H9 (cell line): ENCODE measurements around the gene GABARAPL2. TPM values are rescaled to one million over a fixed set of nuclear protein-coding genes. Genes with fewer than 3 reads are reported as not detected.

ENCODE experiments used
- DNase-seq: peaks from one replicate; pipeline ENCODE4 v3.0.0-alpha.2; 2017
- H2AFZ ChIP-seq: one replicate; pipeline ENCODE4 v1.6.1; 2013; ENCODE audit warnings: mild to moderate bottlenecking, low read length, control low read depth, moderate library complexity
- H2AK5ac ChIP-seq: 2 replicates; pipeline ENCODE4 v1.6.1; 2013; ENCODE audit warnings: low read length, control low read depth, mixed read lengths; ENCODE audit not compliant: insufficient read length
- H2BK120ac ChIP-seq: one replicate; pipeline ENCODE4 v1.6.1; 2013; ENCODE audit warnings: low read depth, mild to moderate bottlenecking, low read length, control low read depth, inconsistent platforms; ENCODE audit not compliant: poor library complexity, severe bottlenecking
- H2BK12ac ChIP-seq: 2 replicates; pipeline ENCODE4 v1.6.1; 2013; ENCODE audit warnings: low read length, control low read depth, mixed read lengths, low read depth; ENCODE audit not compliant: insufficient read length
- H2BK15ac ChIP-seq: 2 replicates; pipeline ENCODE4 v1.6.1; 2013; ENCODE audit warnings: low read depth, low read length, control low read depth
- H2BK20ac ChIP-seq: one replicate; pipeline ENCODE4 v1.6.1; 2013; ENCODE audit warnings: low read depth, mild to moderate bottlenecking, low read length, control low read depth, inconsistent platforms; ENCODE audit not compliant: poor library complexity, severe bottlenecking
- H2BK5ac ChIP-seq: 2 replicates; pipeline ENCODE4 v1.6.1; 2013; ENCODE audit warnings: low read length, control low read depth, mixed read lengths; ENCODE audit not compliant: insufficient read length
- H3K14ac ChIP-seq: 2 replicates; pipeline ENCODE4 v1.6.1; 2013; ENCODE audit warnings: low read length, control low read depth; ENCODE audit not compliant: insufficient read depth
- H3K18ac ChIP-seq: 2 replicates; pipeline ENCODE4 v1.6.1; 2013; ENCODE audit warnings: low read depth, mild to moderate bottlenecking, mixed read lengths, low read length, control low read depth; ENCODE audit not compliant: insufficient read length
- H3K23ac ChIP-seq: 2 replicates; pipeline ENCODE4 v1.6.1; 2013; ENCODE audit warnings: low read length, control low read depth, mixed read lengths, low read depth; ENCODE audit not compliant: insufficient read length
- H3K23me2 ChIP-seq: 2 replicates; pipeline ENCODE4 v1.6.1; 2013; ENCODE audit warnings: low read depth, mild to moderate bottlenecking, mixed read lengths, low read length, control low read depth; ENCODE audit not compliant: insufficient read length, poor library complexity, severe bottlenecking
- H3K27ac ChIP-seq: 2 replicates; pipeline ENCODE4 v1.5.1; 2013; ENCODE audit warnings: low read length, control low read depth, mixed read lengths, low read depth; ENCODE audit not compliant: insufficient read length
- H3K27me3 ChIP-seq: 2 replicates; pipeline ENCODE4 v1.6.1; 2013; ENCODE audit warnings: low read length, control low read depth, inconsistent platforms; ENCODE audit not compliant: insufficient read depth
- H3K4ac ChIP-seq: 2 replicates; pipeline ENCODE4 v1.6.1; 2013; ENCODE audit warnings: low read depth, mild to moderate bottlenecking, control low read depth, inconsistent platforms, low read length, moderate library complexity
- H3K4me1 ChIP-seq: 2 replicates; pipeline ENCODE4 v1.6.1; 2013; ENCODE audit warnings: low read length, control low read depth, inconsistent platforms; ENCODE audit not compliant: insufficient read depth
- H3K4me2 ChIP-seq: 2 replicates; pipeline ENCODE4 v1.6.1; 2013; ENCODE audit warnings: low read length, control low read depth, mixed read lengths; ENCODE audit not compliant: insufficient read length, insufficient read depth
- H3K56ac ChIP-seq: 2 replicates; pipeline ENCODE4 v1.6.1; 2013; ENCODE audit warnings: low read depth, mild to moderate bottlenecking, mixed read lengths, low read length, control low read depth; ENCODE audit not compliant: insufficient read length
- H3K79me1 ChIP-seq: 2 replicates; pipeline ENCODE4 v1.6.1; 2013; ENCODE audit warnings: low read depth, mild to moderate bottlenecking, moderate library complexity, low read length, control low read depth, inconsistent platforms; ENCODE audit not compliant: insufficient read depth, poor library complexity, severe bottlenecking
- H3K79me2 ChIP-seq: 2 replicates; pipeline ENCODE4 v1.6.1; 2013; ENCODE audit warnings: low read length, control low read depth, inconsistent platforms; ENCODE audit not compliant: insufficient read depth
- H3K9ac ChIP-seq: 2 replicates; pipeline ENCODE4 v1.6.1; 2013; ENCODE audit warnings: low read length, control low read depth, mixed read lengths; ENCODE audit not compliant: insufficient read length; ENCODE audit errors: extremely low read depth
- H3K9me3 ChIP-seq: one replicate; pipeline ENCODE4 v1.6.1; 2013; ENCODE audit warnings: low read depth, low read length, inconsistent platforms; ENCODE audit not compliant: control insufficient read depth
- H3T11ph ChIP-seq: one replicate; pipeline ENCODE4 v1.6.1; 2013; ENCODE audit warnings: mild to moderate bottlenecking, low read length, control low read depth, inconsistent platforms
- H4K20me1 ChIP-seq: one replicate; pipeline ENCODE4 v1.6.1; 2013; ENCODE audit not compliant: control insufficient read depth, insufficient read length, insufficient read depth
- H4K5ac ChIP-seq: 2 replicates; pipeline ENCODE4 v1.6.1; 2013; ENCODE audit warnings: low read depth, mild to moderate bottlenecking, mixed read lengths, low read length, control low read depth; ENCODE audit not compliant: insufficient read length
- H4K8ac ChIP-seq: replicated peaks from 2 replicates; pipeline ENCODE4 v1.6.1; 2013; ENCODE audit warnings: low read length, control low read depth, mixed read lengths, low read depth; ENCODE audit not compliant: insufficient read length
- H4K91ac ChIP-seq: 2 replicates; pipeline ENCODE4 v1.6.1; 2013; ENCODE audit warnings: low read depth, mild to moderate bottlenecking, moderate library complexity, mixed read lengths, low read length, control low read depth; ENCODE audit not compliant: insufficient read length
- H3K27ac Mint-ChIP-seq, 3 experiments: 2 replicates in 2 of 3; 3 replicates in 1 of 3; pipeline ENCODE4 v1.8.0; 2020 to 2021; ENCODE audit warnings: mixed read lengths in 3 of 3, mild to moderate bottlenecking in 1 of 3, moderate library complexity in 1 of 3
- H3K27me3 Mint-ChIP-seq: 2 replicates; pipeline ENCODE4 v1.8.0; 2021; ENCODE audit warnings: low read depth, mild to moderate bottlenecking, moderate library complexity, mixed read lengths
- H3K36me3 Mint-ChIP-seq, 3 experiments: 2 replicates in 2 of 3; 3 replicates in 1 of 3; pipeline ENCODE4 v1.8.0; 2020 to 2021; ENCODE audit warnings: low read depth in 3 of 3, mixed read lengths in 3 of 3; ENCODE audit not compliant: insufficient read depth in 1 of 3
- H3K4me1 Mint-ChIP-seq, 2 experiments: 2 replicates each; pipeline ENCODE4 v1.8.0; 2020; ENCODE audit warnings: mixed read lengths in 2 of 2
- H3K4me3 Mint-ChIP-seq, 2 experiments: 2 replicates in 1 of 2; 3 replicates in 1 of 2; pipeline ENCODE4 v1.8.0; 2020 to 2021; ENCODE audit warnings: mild to moderate bottlenecking in 2 of 2, mixed read lengths in 2 of 2, moderate library complexity in 1 of 2
- H3K9me3 Mint-ChIP-seq, 2 experiments: 2 replicates in 1 of 2; 3 replicates in 1 of 2; pipeline ENCODE4 v1.8.0; 2020; ENCODE audit warnings: mild to moderate bottlenecking in 2 of 2, mixed read lengths in 2 of 2, moderate library complexity in 1 of 2
- CTCF ChIP-seq: fragments of 200-600 bp; sonication (generic); conservative IDR thresholded peaks from 3 replicates; pipeline ENCODE4 v1.8.0; 2021; ENCODE audit warnings: antibody characterized with exemption, mild to moderate bottlenecking
- WGBS: extraction: QIAGEN DNeasy Blood & Tissue Kit; methylation state at CpG from one replicate; pipeline ENCODE4 v1.1.7; 2013; ENCODE audit warnings: missing lambda C conversion rate, low lambda C conversion rate, mixed read lengths; ENCODE audit not compliant: insufficient read length; ENCODE audit errors: extremely low coverage; 5-methylcytosine and 5-hydroxymethylcytosine counted together
- total RNA-seq: library from RNA; stranded (reverse); gene quantifications from 2 replicates; pipeline ENCODE4 v1.2.1, GENCODE V29; 2021

Gene GABARAPL2
- total RNA-seq, 1 experiment from 2014 or later = 62.6 TPM

DNA sequence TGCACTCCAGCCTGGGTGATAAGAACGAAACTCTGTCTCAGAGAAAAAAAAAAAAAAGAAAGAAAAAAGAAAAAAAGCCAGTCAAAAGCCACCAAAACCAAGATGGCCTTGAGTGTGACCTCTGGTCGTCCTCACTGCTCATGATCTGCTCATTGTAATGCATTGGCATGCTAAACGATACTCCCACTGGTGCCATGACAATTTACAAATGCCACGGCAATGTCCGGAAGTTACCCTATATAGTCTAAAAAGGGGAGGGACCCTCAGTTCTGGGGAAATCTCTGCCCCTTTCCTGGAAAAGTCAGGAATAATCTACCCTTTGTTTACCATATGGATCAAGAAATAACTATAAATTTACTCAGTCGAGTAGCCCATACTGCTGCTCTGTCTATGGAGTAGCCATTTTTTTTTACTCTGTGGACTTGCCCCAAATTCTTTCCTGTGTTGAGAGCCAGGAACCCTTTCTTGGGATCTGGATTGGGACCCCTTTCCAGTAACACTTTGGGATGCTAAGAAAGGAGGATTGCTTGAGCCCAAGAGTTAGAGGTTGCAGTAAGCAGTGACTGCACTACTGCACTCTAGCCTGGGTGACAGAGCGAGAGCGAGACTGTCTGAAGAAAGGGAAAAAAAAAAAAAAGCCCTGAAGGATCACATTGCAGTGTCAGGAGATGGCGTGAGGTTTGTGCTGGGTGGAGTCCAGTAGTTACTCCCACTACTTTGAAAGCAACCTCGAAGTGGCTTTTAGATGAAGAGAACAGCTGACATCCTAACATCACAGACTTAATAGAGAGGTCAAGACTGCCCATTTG, 6.4 kb upstream of the GABARAPL2 start:
- Histone ChIP-seq H3K9ac (no peak overlapping the region), H2BK20ac (no peak overlapping the region), H3K23me2 (peaks cover 8% of the 10 kb centered on the region), H4K20me1 (no peaks in the 10 kb centered on the region), H4K91ac (no peak overlapping the region), H2BK12ac (no peak overlapping the region), H3K4ac (no peak overlapping the region), H4K8ac (no peak overlapping the region), H3K27me3 (no peaks in the 10 kb centered on the region), H3K56ac (no peak overlapping the region), H3K18ac (no peak overlapping the region), H2BK120ac (no peak overlapping the region), H3K27ac (no peak overlapping the region), H3K9me3 (no peaks in the 10 kb centered on the region), H2AK5ac (no peak overlapping the region), H2BK5ac (no peak overlapping the region), H3K4me2 (no peak overlapping the region), H2AFZ (no peak overlapping the region), H3K79me2 (no peaks in the 10 kb centered on the region), H3K79me1 (no peaks in the 10 kb centered on the region), H3K23ac (no peak overlapping the region), H3K14ac (no peak overlapping the region), H2BK15ac (no peak overlapping the region), H3K4me1 (peaks cover 11% of the 10 kb centered on the region; the same call in 1 of the 2 replicates), H3T11ph (no peak overlapping the region), H4K5ac (no peak overlapping the region)
- no CpG with 5 or more reads among the region's 10 CpGs for WGBS
- DNase-seq = peak; percentile 45
- no peak for TF ChIP-seq CTCF
- peak overlapping the region in 1 of 3 experiments; percentile 62; a peak in 2 of 7 replicates for H3K27ac Mint-ChIP-seq
- H3K9me3 Mint-ChIP-seq = no peaks in the 10 kb centered on the region
- H3K27me3 Mint-ChIP-seq = peaks cover 4% of the 10 kb centered on the region
- H3K4me1 Mint-ChIP-seq = peaks cover 33 to 41% of the 10 kb centered on the region in 2 experiments
- H3K36me3 Mint-ChIP-seq = no peaks in the 10 kb centered on the region
- H3K4me3 Mint-ChIP-seq = no peak overlapping the region
